T-helper 22 cell (primary cell): Measurements from ENCODE around the gene CHCHD2.
"Not testable (repeated sequence)": the region's sequence is repeated elsewhere in the genome, so short reads cannot be mapped to it uniquely, and the experiment has no call there.

Source experiments
- DNase-seq: peaks from one replicate; pipeline ENCODE4 v3.0.0-alpha.2; 2020; ENCODE audit warnings: low read depth

CHCHD2 gene

GRCh38 chr7:56083150-56083785 is 23.0 kb downstream of the CHCHD2 start:
- DNase-seq = no peak

GRCh38 chr7:56081626-56082340 is 24.5 kb downstream of the CHCHD2 start:
- DNase-seq = no peak

GRCh38 chr7:56080726-56081435 is 25.4 kb downstream of the CHCHD2 start:
- not testable (repeated sequence) for DNase-seq

GRCh38 chr7:56079450-56080185 is 26.7 kb downstream of the CHCHD2 start:
- DNase-seq = no peak

GRCh38 chr7:56078196-56078595 is 28.1 kb downstream of the CHCHD2 start:
- DNase-seq = no peak

- DNase-seq = no peak
These were observed 28.6 kb downstream of the CHCHD2 start for GRCh38 chr7:56077681-56078080.

GRCh38 chr7:56074371-56074791 is 31.9 kb downstream of the CHCHD2 start:
- peak; percentile 29 for DNase-seq

- not testable (repeated sequence) for DNase-seq
These were observed 39.9 kb downstream of the CHCHD2 start for GRCh38 chr7:56066376-56066775.

- DNase-seq = peak; percentile 82
These were observed 42.2 kb downstream of the CHCHD2 start, which contains the start of gene SUMF2 for GRCh38 chr7:56063882-56064625. Gene SUMF2, plus strand, starts transcription at chr7:56064286. Its CDS starts 26 bp downstream, at chr7:56064312.

GRCh38 chr7:56063500-56063881 is 42.8 kb downstream of the CHCHD2 start:
- no peak for DNase-seq

- no peak for DNase-seq
These were observed 43.9 kb downstream of the CHCHD2 start for GRCh38 chr7:56062382-56062781.

GRCh38 chr7:56053993-56054392 is 52.3 kb downstream of the CHCHD2 start:
- DNase-seq = no peak

- DNase-seq = no peak
These were observed 52.9 kb downstream of the CHCHD2 start for GRCh38 chr7:56053379-56053778.
